Uterus (tissue), 4 donors: Measurements from ENCODE around the gene COCH. TPM values are rescaled to one million over a fixed set of nuclear protein-coding genes. Genes with fewer than 3 reads are reported as not detected.

ENCODE experiments used
- DNase-seq, 2 donors: peaks; one replicate each; pipeline ENCODE4 v3.0.0-alpha.2; 2019 to 2020
- H3K27ac ChIP-seq, 2 donors: fragments of 200-600 bp; sonication (generic); 1 replicate in 1 of 2; 2 replicates in 1 of 2; pipeline ENCODE4 v1.5.1; 2016 to 2018
- H3K27me3 ChIP-seq, 2 donors: fragments of 200-600 bp; sonication (generic); one replicate each; pipeline ENCODE4 v1.5.1; 2018 to 2019; ENCODE audit warnings: control low read depth in 1 of 2
- H3K36me3 ChIP-seq, 2 donors: fragments of 200-600 bp; sonication (generic); one replicate each; pipeline ENCODE4 v1.5.1; 2019; ENCODE audit warnings: control low read depth in 1 of 2
- H3K4me1 ChIP-seq, 2 donors: fragments of 200-600 bp; sonication (generic); one replicate each; pipeline ENCODE4 v1.5.1; 2018 to 2019; ENCODE audit warnings: control low read depth in 1 of 2
- H3K4me3 ChIP-seq, 2 donors: fragments of 200-600 bp; sonication (generic); 1 replicate in 1 of 2; 2 replicates in 1 of 2; pipeline ENCODE4 v1.5.1; 2018 to 2019; ENCODE audit warnings: mild to moderate bottlenecking in 1 of 2
- H3K9me3 ChIP-seq, 2 donors: fragments of 200-600 bp; sonication (generic); one replicate each; pipeline ENCODE4 v1.5.1; 2019; ENCODE audit warnings: control low read depth in 1 of 2
- CTCF ChIP-seq, 4 experiments: fragments of 200-600 bp in 2 of 4; fragments of 450-650 bp in 2 of 4; sonication (generic) in 2 of 4; IDR thresholded peaks; one replicate each; pipeline ENCODE4 v1.5.1; 2016 to 2019; ENCODE audit warnings: antibody characterized with exemption in 4 of 4, mild to moderate bottlenecking in 2 of 4, moderate library complexity in 1 of 4
- POLR2A ChIP-seq, 2 donors: fragments of 450-650 bp; IDR thresholded peaks; one replicate each; pipeline ENCODE4 v1.6.1; 2016; ENCODE audit warnings: antibody characterized with exemption in 2 of 2, mild to moderate bottlenecking in 1 of 2, moderate library complexity in 1 of 2
- intact Hi-C: fragments of 100-400 bp; cut with DNase I; formaldehyde crosslinking; loops from one replicate; pipeline ENCODE4 v1.15.1; 2023; ENCODE audit warnings: low total_unique reads
- total RNA-seq, 4 donors: library from RNA; depleted of rRNA in 3 of 4; stranded (reverse); fragments of >200 nt in 3 of 4; gene quantifications; one replicate each; pipeline versions ENCODE4 v1.1.0 to v1.2.4, GENCODE V29; 2014 to 2023
- donor health status: DM: yes; HTN: yes; CAD: no.

The COCH gene
- total RNA-seq, 4 donors from 2014 or later = 0.30 to 6.5 (median 1.8) TPM; not detected in 1

- H3K4me1 ChIP-seq = no peaks in the 10 kb centered on the region
- TF ChIP-seq POLR2A (IDR thresholded peaks at IDR 0.05) = no peak
- no peak for TF ChIP-seq CTCF (IDR thresholded peaks at IDR 0.05)
- H3K9me3 ChIP-seq = no peaks in the 10 kb centered on the region
- no peak overlapping the region for H3K4me3 ChIP-seq
- no peaks in the 10 kb centered on the region for H3K27me3 ChIP-seq
- H3K36me3 ChIP-seq = no peaks in the 10 kb centered on the region
- intact Hi-C loops = no loop called here
- no peak for DNase-seq
- H3K27ac ChIP-seq = no peak overlapping the region
Observed at GRCh38 chr14:30884901-30885300, 10.5 kb downstream of the COCH start.

- TF ChIP-seq POLR2A (IDR thresholded peaks at IDR 0.05) (no peak), CTCF (IDR thresholded peaks at IDR 0.05) (no peak)
- intact Hi-C loops = no loop called here
- H3K27ac ChIP-seq = no peak overlapping the region
Observed at GRCh38 chr14:30885840-30886740, 11.7 kb downstream of the COCH start.

GRCh38 chr14:30888480-30889243, 14.3 kb downstream of the COCH start:
- no peaks in the 10 kb centered on the region for H3K4me1 ChIP-seq
- no peak for DNase-seq
- TF ChIP-seq POLR2A (IDR thresholded peaks at IDR 0.05) (no peak), CTCF (IDR thresholded peaks at IDR 0.05) (no peak)
- no peak overlapping the region for H3K4me3 ChIP-seq
- H3K36me3 ChIP-seq = no peaks in the 10 kb centered on the region
- H3K9me3 ChIP-seq = no peaks in the 10 kb centered on the region
- intact Hi-C loops = no loop called here
- no peak overlapping the region for H3K27ac ChIP-seq
- H3K27me3 ChIP-seq = no peaks in the 10 kb centered on the region

More at GRCh38 chr14:30885840-30886740, 11.7 kb downstream of the COCH start:
- H3K9me3 ChIP-seq = no peaks in the 10 kb centered on the region
- H3K4me1 ChIP-seq = no peaks in the 10 kb centered on the region
- H3K27me3 ChIP-seq = no peaks in the 10 kb centered on the region
- no peak overlapping the region for H3K4me3 ChIP-seq
- no peak for DNase-seq
- no peaks in the 10 kb centered on the region for H3K36me3 ChIP-seq

GRCh38 chr14:30889244-30889594, 14.9 kb downstream of the COCH start:
- H3K9me3 ChIP-seq = no peaks in the 10 kb centered on the region
- H3K27ac ChIP-seq = no peak overlapping the region
- no peak for DNase-seq
- H3K27me3 ChIP-seq = no peaks in the 10 kb centered on the region
- H3K4me3 ChIP-seq = no peak overlapping the region
- no peak for TF ChIP-seq CTCF (IDR thresholded peaks at IDR 0.05)
- no peak for TF ChIP-seq POLR2A (IDR thresholded peaks at IDR 0.05)
- no peaks in the 10 kb centered on the region for H3K36me3 ChIP-seq
- H3K4me1 ChIP-seq = no peaks in the 10 kb centered on the region
- intact Hi-C loops = no loop called here

- H3K9me3 ChIP-seq = no peaks in the 10 kb centered on the region
- no peak overlapping the region for H3K4me3 ChIP-seq
- TF ChIP-seq CTCF (IDR thresholded peaks at IDR 0.05) = no peak
- TF ChIP-seq POLR2A (IDR thresholded peaks at IDR 0.05) = no peak
- intact Hi-C loops = no loop called here
- no peaks in the 10 kb centered on the region for H3K27me3 ChIP-seq
- H3K36me3 ChIP-seq = no peaks in the 10 kb centered on the region
- no peak for DNase-seq
- no peaks in the 10 kb centered on the region for H3K4me1 ChIP-seq
- H3K27ac ChIP-seq = no peak overlapping the region
Observed at GRCh38 chr14:30893819-30894218, 19.5 kb downstream of the COCH start.
